Measurements from ENCODE around the gene MYO1H. TPM values are rescaled to one million over a fixed set of nuclear protein-coding genes. Genes with fewer than 3 reads are reported as not detected.

Gene MYO1H
- total RNA-seq, 4 donors from 2014 or later: not detected

- Histone ChIP-seq H3K27ac (replicated peaks in 1 of 4) (peak overlapping the region; percentile 91 to 98 (median 96)), H3K36me3 (peaks cover 0 to 47% (median 36%) of the 10 kb centered on the region in 4 donors), H3K4me1 (peaks cover 98 to 100% (median 100%) of the 10 kb centered on the region in 4 donors), H3K27me3 (no peaks in the 10 kb centered on the region), H3K9me3 (no peaks in the 10 kb centered on the region), H3K4me3 (peak overlapping the region; percentile 20 to 52 (median 36))
- no peak for DNase-seq (ENCODE audit: extremely low spot score)
- TF ChIP-seq POLR2A (IDR thresholded peaks at IDR 0.05; ENCODE audit: low read depth) (no peak), POLR2AphosphoS5 (IDR thresholded peaks at IDR 0.05) (no peak), EP300 (IDR thresholded peaks at IDR 0.05) (no peak)
- TF ChIP-seq, protein P1, sequence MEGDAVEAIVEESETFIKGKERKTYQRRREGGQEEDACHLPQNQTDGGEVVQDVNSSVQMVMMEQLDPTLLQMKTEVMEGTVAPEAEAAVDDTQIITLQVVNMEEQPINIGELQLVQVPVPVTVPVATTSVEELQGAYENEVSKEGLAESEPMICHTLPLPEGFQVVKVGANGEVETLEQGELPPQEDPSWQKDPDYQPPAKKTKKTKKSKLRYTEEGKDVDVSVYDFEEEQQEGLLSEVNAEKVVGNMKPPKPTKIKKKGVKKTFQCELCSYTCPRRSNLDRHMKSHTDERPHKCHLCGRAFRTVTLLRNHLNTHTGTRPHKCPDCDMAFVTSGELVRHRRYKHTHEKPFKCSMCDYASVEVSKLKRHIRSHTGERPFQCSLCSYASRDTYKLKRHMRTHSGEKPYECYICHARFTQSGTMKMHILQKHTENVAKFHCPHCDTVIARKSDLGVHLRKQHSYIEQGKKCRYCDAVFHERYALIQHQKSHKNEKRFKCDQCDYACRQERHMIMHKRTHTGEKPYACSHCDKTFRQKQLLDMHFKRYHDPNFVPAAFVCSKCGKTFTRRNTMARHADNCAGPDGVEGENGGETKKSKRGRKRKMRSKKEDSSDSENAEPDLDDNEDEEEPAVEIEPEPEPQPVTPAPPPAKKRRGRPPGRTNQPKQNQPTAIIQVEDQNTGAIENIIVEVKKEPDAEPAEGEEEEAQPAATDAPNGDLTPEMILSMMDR (IDR thresholded peaks at IDR 0.05): no peak
- WGBS: 43% methylated on average over 5 of the region's 5 CpGs
- intact Hi-C loops (cut with DNase I): no loop called here
These were observed 116.1 kb downstream of the MYO1H start for GRCh38 chr12:109463756-109464155.

DNA sequence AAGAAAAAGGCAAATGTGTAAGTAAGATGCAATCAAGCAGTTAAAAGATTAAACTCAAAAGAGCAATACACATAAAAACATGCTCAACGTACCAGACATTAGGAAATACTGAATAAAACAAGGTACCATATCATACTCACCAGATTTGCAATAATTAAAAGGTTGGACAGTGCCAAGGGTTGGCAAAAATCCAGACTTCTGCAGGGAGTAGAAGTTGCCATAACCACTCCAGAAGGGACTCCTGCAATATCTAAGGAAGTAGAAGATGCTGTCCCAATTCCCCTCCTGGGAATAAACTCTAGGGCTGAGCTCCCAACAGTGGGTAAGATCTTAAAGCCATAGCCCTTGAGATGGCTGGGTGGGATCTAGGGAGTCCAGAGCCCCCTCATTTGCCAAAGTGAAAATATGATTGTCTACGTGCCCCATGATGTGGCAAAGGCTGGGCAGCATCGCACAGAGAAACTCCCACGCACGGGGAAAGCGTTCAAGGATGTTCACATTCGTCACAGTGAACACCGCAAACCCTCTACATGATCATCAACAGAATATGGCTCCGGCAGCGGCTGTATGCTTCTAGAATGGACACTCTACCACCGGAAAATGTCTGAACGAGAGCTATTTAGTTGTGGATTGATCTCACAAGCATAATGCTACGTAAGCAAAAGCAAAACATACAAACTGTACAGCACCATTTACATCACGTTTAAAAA lies 117.1 kb downstream of the MYO1H start:
- no peak for DNase-seq (ENCODE audit: extremely low spot score)
- Histone ChIP-seq H3K4me3 (no peak overlapping the region), H3K9me3 (no peaks in the 10 kb centered on the region), H3K27me3 (no peaks in the 10 kb centered on the region), H3K36me3 (peaks cover 0 to 55% (median 44%) of the 10 kb centered on the region in 4 donors), H3K27ac (replicated peaks in 1 of 4) (peak overlapping the region; percentile 91 to 98 (median 96)), H3K4me1 (peaks cover 96 to 100% (median 98%) of the 10 kb centered on the region in 4 donors)
- 89% methylated on average over 14 of the region's 14 CpGs for WGBS
- TF ChIP-seq POLR2AphosphoS5 (IDR thresholded peaks at IDR 0.05) (no peak), EP300 (IDR thresholded peaks at IDR 0.05) (no peak), POLR2A (IDR thresholded peaks at IDR 0.05; ENCODE audit: low read depth) (no peak)
- TF ChIP-seq, protein P1 (IDR thresholded peaks at IDR 0.05): no peak
- intact Hi-C loops (cut with DNase I): no loop called here

- TF ChIP-seq, protein P1 (IDR thresholded peaks at IDR 0.05): no peak
- TF ChIP-seq POLR2A (IDR thresholded peaks at IDR 0.05; ENCODE audit: low read depth) (no peak), POLR2AphosphoS5 (IDR thresholded peaks at IDR 0.05) (no peak), EP300 (IDR thresholded peaks at IDR 0.05) (no peak)
- DNase-seq (ENCODE audit: extremely low spot score): no peak
- H3K9me3 ChIP-seq: no peaks in the 10 kb centered on the region
- intact Hi-C loops (cut with DNase I): no loop called here
- H3K27ac ChIP-seq (replicated peaks in 1 of 4): peak overlapping the region; percentile 91 to 98 (median 96)
- WGBS: 48% methylated on average over 2 of the region's 2 CpGs
- H3K27me3 ChIP-seq: no peaks in the 10 kb centered on the region
- peaks cover 96 to 100% (median 97%) of the 10 kb centered on the region in 4 donors for H3K4me1 ChIP-seq
- H3K36me3 ChIP-seq: peaks cover 0 to 62% (median 44%) of the 10 kb centered on the region in 4 donors
- H3K4me3 ChIP-seq: no peak overlapping the region
These were observed 118.6 kb downstream of the MYO1H start for GRCh38 chr12:109466305-109466704.

- no CpG with 5 or more reads among the region's 3 CpGs for WGBS
- TF ChIP-seq POLR2AphosphoS5 (IDR thresholded peaks at IDR 0.05) (no peak), POLR2A (IDR thresholded peaks at IDR 0.05; ENCODE audit: low read depth) (no peak), EP300 (IDR thresholded peaks at IDR 0.05) (no peak)
- TF ChIP-seq, protein P1 (IDR thresholded peaks at IDR 0.05): no peak
- DNase-seq (ENCODE audit: extremely low spot score): no peak
- peaks cover 91 to 100% (median 97%) of the 10 kb centered on the region in 4 donors for H3K4me1 ChIP-seq
- no peaks in the 10 kb centered on the region for H3K27me3 ChIP-seq
- H3K27ac ChIP-seq (replicated peaks in 1 of 4): peak overlapping the region; percentile 91 to 98 (median 96)
- H3K4me3 ChIP-seq: no peak overlapping the region
- H3K9me3 ChIP-seq: no peaks in the 10 kb centered on the region
- intact Hi-C loops (cut with DNase I): no loop called here
- peaks cover 0 to 63% (median 46%) of the 10 kb centered on the region in 4 donors for H3K36me3 ChIP-seq
These were observed 119.1 kb downstream of the MYO1H start for GRCh38 chr12:109466821-109467220.
